Upper lobe of right lung (tissue), 1 donor: ENCODE measurements around the gene ZDHHC1. TPM values are rescaled to one million over a fixed set of nuclear protein-coding genes. Genes with fewer than 3 reads are reported as not detected.

Source experiments
- ATAC-seq: fragments of 200-7000 bp; cut with Tn5 transposase; one replicate; pipeline ENCODE4 v1.9.1; 2020; ENCODE audit warnings: mild to moderate bottlenecking, moderate library complexity
- DNase-seq: peaks from one replicate; pipeline ENCODE4 v3.0.0-alpha.2; 2020
- H3K27ac ChIP-seq: fragments of 200-600 bp; one replicate; pipeline ENCODE4 v1.8.0; 2022
- H3K27me3 ChIP-seq: fragments of 200-600 bp; one replicate; pipeline ENCODE4 v1.8.0; 2022; ENCODE audit warnings: mild to moderate bottlenecking
- H3K36me3 ChIP-seq: fragments of 200-600 bp; one replicate; pipeline ENCODE4 v1.8.0; 2022
- H3K4me1 ChIP-seq: fragments of 200-600 bp; one replicate; pipeline ENCODE4 v1.8.0; 2022
- H3K4me3 ChIP-seq: fragments of 200-600 bp; one replicate; pipeline ENCODE4 v1.8.0; 2022; ENCODE audit warnings: mild to moderate bottlenecking
- H3K9me3 ChIP-seq: fragments of 200-600 bp; one replicate; pipeline ENCODE4 v1.8.0; 2022
- intact Hi-C: fragments of 100-400 bp; cut with DNase I; formaldehyde crosslinking; loops from one replicate; pipeline ENCODE4 v1.11.0; 2022
- total RNA-seq: library from RNA; stranded (reverse); fragmentation: NEBNext Ultra II Directional; extraction: Animal tissue kit (Norgen Biotek cat#: 25700); gene quantifications from one replicate; pipeline ENCODE4 v1.2.1, GENCODE V29; 2021
- TF ChIP-seq, protein P1 (sequence below): fragments of 200-600 bp; IDR thresholded peaks from one replicate; pipeline ENCODE4 v1.8.0; 2022; ENCODE audit warnings: antibody characterized with exemption
- donor health status: DM: no; HTN: yes; CAD: no; lungs with severe emphysema.

ZDHHC1 gene
- total RNA-seq, 1 donor from 2014 or later = 11.1 TPM

DNA sequence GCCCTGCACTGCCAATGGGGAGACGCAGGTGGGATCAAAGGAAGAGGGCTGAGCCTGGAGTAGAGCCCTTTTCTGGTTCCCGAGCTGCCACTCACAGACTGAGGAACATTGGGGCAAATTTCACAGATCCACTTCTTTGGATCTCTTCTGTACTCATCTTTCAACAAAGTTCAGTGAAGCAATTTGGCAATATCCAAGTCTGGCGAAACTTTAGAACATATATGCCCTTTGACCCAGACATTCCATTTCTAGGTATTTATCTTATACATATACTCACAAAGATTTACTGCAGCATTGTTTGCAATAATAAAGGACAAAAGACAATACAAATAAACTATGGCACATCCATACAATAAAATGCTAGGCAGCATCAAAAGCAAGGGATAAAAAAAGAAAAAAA, 4.9 kb downstream of the ZDHHC1 start:
- Histone ChIP-seq H3K36me3 (no peaks in the 10 kb centered on the region), H3K4me3 (no peak overlapping the region), H3K9me3 (no peaks in the 10 kb centered on the region), H3K27me3 (no peaks in the 10 kb centered on the region), H3K4me1 (peaks cover 16% of the 10 kb centered on the region), H3K27ac (no peak overlapping the region)
- intact Hi-C loops = no loop called here
- DNase-seq = no peak
- ATAC-seq = no peak
- TF ChIP-seq, protein P1, sequence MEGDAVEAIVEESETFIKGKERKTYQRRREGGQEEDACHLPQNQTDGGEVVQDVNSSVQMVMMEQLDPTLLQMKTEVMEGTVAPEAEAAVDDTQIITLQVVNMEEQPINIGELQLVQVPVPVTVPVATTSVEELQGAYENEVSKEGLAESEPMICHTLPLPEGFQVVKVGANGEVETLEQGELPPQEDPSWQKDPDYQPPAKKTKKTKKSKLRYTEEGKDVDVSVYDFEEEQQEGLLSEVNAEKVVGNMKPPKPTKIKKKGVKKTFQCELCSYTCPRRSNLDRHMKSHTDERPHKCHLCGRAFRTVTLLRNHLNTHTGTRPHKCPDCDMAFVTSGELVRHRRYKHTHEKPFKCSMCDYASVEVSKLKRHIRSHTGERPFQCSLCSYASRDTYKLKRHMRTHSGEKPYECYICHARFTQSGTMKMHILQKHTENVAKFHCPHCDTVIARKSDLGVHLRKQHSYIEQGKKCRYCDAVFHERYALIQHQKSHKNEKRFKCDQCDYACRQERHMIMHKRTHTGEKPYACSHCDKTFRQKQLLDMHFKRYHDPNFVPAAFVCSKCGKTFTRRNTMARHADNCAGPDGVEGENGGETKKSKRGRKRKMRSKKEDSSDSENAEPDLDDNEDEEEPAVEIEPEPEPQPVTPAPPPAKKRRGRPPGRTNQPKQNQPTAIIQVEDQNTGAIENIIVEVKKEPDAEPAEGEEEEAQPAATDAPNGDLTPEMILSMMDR = no peak

DNA sequence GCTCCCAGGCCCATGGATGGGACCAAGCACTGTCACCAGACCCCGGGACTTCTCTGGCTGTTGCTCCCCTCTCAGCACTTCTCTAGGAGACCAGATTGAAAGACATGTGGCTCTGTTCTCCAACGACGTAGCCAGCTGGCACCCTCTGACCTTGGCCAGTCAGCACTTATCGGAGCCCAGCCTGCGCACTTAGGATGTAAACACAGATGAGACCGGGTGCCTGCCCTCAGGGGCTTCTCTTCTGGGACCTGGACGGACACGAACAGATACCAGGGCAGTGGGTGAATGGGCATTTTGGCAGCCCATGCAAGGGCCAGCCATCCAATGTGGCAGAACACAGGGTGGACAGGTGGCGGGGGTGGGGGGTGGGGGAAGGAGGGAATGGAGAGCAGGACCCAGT, 6.6 kb downstream of the ZDHHC1 start:
- H3K9me3 ChIP-seq = no peaks in the 10 kb centered on the region
- H3K27ac ChIP-seq = no peak overlapping the region
- no peak overlapping the region for H3K4me3 ChIP-seq
- TF ChIP-seq, protein P1 = no peak
- no peak for DNase-seq
- no peak for ATAC-seq
- no peaks in the 10 kb centered on the region for H3K36me3 ChIP-seq
- intact Hi-C loops = no loop called here
- H3K4me1 ChIP-seq = peaks cover 8% of the 10 kb centered on the region
- no peaks in the 10 kb centered on the region for H3K27me3 ChIP-seq

GRCh38 chr16:67407788-67408452, 8.4 kb downstream of the ZDHHC1 start:
- DNase-seq (no peak), ATAC-seq (no peak)
- H3K36me3 ChIP-seq = no peaks in the 10 kb centered on the region
- H3K4me1 ChIP-seq = peaks cover 4% of the 10 kb centered on the region
- intact Hi-C loops = no loop called here
- H3K9me3 ChIP-seq = no peaks in the 10 kb centered on the region
- TF ChIP-seq, protein P1 = no peak
- H3K4me3 ChIP-seq = no peak overlapping the region
- H3K27ac ChIP-seq = no peak overlapping the region
- no peaks in the 10 kb centered on the region for H3K27me3 ChIP-seq

DNA sequence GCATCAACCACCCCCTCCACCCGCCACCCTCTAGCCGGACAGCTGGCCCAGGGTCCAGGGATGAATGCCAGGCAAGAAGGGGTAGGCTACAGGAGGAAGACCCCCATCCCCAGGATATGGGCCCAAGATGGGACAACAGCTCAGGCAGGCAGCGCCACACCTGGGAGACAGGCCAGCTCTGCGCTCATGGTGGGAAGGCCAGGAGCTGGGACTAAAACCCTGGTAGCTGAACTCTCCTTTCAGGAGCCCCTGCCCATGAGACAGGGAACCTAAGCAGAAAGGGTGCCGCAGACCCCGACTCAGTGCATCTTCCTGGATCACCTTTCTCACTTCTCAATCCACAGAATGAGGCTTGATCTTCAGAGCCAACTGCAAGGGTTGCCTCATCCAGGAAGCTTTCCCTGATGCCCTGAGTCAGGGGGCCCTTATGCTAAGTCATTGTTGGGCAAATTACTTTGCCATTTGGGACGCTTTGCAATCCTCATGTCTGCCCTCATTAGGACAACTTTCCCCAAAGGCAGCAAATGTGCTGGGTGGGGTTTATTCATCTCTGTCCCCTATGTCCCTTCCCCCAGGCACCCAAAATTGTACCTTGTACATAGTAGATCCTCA, 9.0 kb downstream of the ZDHHC1 start:
- H3K9me3 ChIP-seq = no peaks in the 10 kb centered on the region
- DNase-seq = no peak
- peaks cover 4% of the 10 kb centered on the region for H3K4me1 ChIP-seq
- no peak for ATAC-seq
- H3K4me3 ChIP-seq = no peak overlapping the region
- TF ChIP-seq, protein P1 = no peak
- H3K36me3 ChIP-seq = no peaks in the 10 kb centered on the region
- H3K27me3 ChIP-seq = no peaks in the 10 kb centered on the region
- intact Hi-C loops = no loop called here
- H3K27ac ChIP-seq = no peak overlapping the region

GRCh38 chr16:67406111-67406971, 9.9 kb downstream of the ZDHHC1 start:
- Histone ChIP-seq H3K36me3 (no peaks in the 10 kb centered on the region), H3K27me3 (no peaks in the 10 kb centered on the region), H3K27ac (no peak overlapping the region), H3K4me1 (peaks cover 4% of the 10 kb centered on the region), H3K4me3 (no peak overlapping the region), H3K9me3 (no peaks in the 10 kb centered on the region)
- TF ChIP-seq, protein P1 = no peak
- no peak for DNase-seq
- ATAC-seq = no peak
- intact Hi-C loops = no loop called here
